GM03348 (cell line): Measurements from ENCODE around the gene RD3L.

Source experiments
- DNase-seq: peaks from one replicate; pipeline ENCODE4 v3.0.0; 2012; ENCODE audit warnings: low spot score

The RD3L gene

GRCh38 chr14:103896578-103896977 is 45.8 kb downstream of the RD3L start:
- DNase-seq: no peak

- no peak for DNase-seq
These were observed 47.6 kb downstream of the RD3L start for GRCh38 chr14:103894723-103895059.

GRCh38 chr14:103894034-103894722 is 48.2 kb downstream of the RD3L start:
- no peak for DNase-seq

- DNase-seq: no peak
These were observed 50.1 kb downstream of the RD3L start for GRCh38 chr14:103892247-103892646.

GRCh38 chr14:103891667-103892215 is 50.6 kb downstream of the RD3L start:
- no peak for DNase-seq

- DNase-seq: no peak
These were observed 51.3 kb downstream of the RD3L start for GRCh38 chr14:103890821-103891666.
